ENCODE measurements around the gene CACNA2D3.

DNA sequence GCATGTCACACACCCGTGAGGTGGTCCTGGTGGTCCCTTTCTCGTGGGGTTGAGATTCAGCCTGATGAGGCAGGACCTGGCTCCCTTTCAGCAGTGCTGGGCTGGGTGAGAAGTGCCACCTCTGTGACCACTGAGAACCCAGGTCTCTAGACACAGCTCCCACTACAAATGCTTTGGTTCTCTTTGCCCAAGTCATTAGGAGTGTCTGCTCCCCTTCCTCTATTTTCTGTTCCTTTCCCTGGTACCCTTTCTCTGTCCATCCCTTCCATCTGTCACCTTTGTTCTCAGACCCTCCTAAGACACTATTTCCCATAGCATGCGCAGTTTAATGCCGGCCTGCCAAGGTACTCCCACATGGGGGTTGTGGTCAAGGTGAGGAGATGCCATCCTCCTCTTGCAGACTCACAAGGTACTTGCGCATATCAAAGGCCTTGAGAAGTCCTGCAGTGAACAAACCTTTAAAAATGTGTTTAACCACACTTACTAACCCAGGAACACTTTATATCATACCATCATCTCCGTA is 507.8 kb downstream of the CACNA2D3 start:
- TF ChIP-seq CTCF (conservative IDR thresholded peaks at IDR 0.05; ENCODE audit: low read length) (no peak), EZH2phosphoT487 (IDR thresholded peaks at IDR 0.05; ENCODE audit: borderline replicate concordance, low read depth, low read length) (no peak)
